ENCODE measurements around the gene INSRR.

DNA sequence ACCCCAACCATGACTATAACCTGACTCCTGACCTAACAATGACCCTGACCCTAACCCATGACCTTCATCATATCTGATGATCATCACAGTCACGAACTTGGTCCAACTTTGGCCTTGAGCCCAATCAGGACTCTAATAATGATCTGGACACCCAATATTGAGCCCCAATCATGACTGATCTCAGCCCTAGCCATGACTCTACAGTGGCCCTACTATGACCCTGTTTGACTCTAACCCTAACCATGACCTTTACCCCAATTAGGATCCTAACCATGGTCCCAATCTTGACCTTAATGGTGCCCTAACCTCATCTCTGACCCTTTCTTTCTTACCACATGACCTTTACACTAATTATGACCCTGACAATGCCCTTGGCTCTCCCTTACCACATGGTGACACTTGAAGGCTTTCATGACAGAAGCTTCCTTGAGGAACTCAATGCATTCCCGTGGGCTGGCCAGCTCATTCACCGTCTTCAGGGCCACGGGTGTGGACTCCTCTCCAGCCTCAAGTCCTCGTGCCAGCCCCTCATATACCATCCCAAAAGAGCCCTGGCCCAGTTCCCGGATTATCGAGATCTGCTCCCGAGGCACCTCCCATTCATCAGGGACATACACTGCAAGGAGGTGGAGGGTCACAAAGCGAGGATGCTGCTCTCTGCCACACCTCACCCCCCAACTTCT lies 16.2 kb downstream of the INSRR start:
- TF ChIP-seq, protein P1, sequence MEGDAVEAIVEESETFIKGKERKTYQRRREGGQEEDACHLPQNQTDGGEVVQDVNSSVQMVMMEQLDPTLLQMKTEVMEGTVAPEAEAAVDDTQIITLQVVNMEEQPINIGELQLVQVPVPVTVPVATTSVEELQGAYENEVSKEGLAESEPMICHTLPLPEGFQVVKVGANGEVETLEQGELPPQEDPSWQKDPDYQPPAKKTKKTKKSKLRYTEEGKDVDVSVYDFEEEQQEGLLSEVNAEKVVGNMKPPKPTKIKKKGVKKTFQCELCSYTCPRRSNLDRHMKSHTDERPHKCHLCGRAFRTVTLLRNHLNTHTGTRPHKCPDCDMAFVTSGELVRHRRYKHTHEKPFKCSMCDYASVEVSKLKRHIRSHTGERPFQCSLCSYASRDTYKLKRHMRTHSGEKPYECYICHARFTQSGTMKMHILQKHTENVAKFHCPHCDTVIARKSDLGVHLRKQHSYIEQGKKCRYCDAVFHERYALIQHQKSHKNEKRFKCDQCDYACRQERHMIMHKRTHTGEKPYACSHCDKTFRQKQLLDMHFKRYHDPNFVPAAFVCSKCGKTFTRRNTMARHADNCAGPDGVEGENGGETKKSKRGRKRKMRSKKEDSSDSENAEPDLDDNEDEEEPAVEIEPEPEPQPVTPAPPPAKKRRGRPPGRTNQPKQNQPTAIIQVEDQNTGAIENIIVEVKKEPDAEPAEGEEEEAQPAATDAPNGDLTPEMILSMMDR (IDR thresholded peaks at IDR 0.05): no peak
- no peak for TF ChIP-seq SIN3A (IDR thresholded peaks at IDR 0.05; ENCODE audit: borderline replicate concordance, insufficient read depth, low read depth, low read length)
- TF ChIP-seq, protein P2, sequence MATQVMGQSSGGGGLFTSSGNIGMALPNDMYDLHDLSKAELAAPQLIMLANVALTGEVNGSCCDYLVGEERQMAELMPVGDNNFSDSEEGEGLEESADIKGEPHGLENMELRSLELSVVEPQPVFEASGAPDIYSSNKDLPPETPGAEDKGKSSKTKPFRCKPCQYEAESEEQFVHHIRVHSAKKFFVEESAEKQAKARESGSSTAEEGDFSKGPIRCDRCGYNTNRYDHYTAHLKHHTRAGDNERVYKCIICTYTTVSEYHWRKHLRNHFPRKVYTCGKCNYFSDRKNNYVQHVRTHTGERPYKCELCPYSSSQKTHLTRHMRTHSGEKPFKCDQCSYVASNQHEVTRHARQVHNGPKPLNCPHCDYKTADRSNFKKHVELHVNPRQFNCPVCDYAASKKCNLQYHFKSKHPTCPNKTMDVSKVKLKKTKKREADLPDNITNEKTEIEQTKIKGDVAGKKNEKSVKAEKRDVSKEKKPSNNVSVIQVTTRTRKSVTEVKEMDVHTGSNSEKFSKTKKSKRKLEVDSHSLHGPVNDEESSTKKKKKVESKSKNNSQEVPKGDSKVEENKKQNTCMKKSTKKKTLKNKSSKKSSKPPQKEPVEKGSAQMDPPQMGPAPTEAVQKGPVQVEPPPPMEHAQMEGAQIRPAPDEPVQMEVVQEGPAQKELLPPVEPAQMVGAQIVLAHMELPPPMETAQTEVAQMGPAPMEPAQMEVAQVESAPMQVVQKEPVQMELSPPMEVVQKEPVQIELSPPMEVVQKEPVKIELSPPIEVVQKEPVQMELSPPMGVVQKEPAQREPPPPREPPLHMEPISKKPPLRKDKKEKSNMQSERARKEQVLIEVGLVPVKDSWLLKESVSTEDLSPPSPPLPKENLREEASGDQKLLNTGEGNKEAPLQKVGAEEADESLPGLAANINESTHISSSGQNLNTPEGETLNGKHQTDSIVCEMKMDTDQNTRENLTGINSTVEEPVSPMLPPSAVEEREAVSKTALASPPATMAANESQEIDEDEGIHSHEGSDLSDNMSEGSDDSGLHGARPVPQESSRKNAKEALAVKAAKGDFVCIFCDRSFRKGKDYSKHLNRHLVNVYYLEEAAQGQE (IDR thresholded peaks at IDR 0.05; ENCODE audit: insufficient read depth in 1 of 2, low read depth in 2 of 2, low read length in 1 of 2): no peak
